ENCODE data around the gene DPP4.
A peak's percentile ranks its signal among the peaks of the same experiment; 100 is the strongest.

The DPP4 gene

GRCh38 chr2:162012565-162013058, 61.4 kb downstream of the DPP4 start:
- H3K36me3 Mint-ChIP-seq (ENCODE audit: low read depth) = no peaks in the 10 kb centered on the region
- no peak overlapping the region for H3K27ac Mint-ChIP-seq
- DNase-seq = no peak
- no peaks in the 10 kb centered on the region for H3K4me1 Mint-ChIP-seq
- H3K9me3 Mint-ChIP-seq = no peaks in the 10 kb centered on the region
- no peaks in the 10 kb centered on the region for H3K27me3 Mint-ChIP-seq (ENCODE audit: low read depth, poor library complexity)
- TF ChIP-seq CTCF (IDR thresholded peaks at IDR 0.05) = no peak
- no peak overlapping the region for H3K4me3 Mint-ChIP-seq

GRCh38 chr2:162011706-162012564, 62.1 kb downstream of the DPP4 start:
- H3K36me3 Mint-ChIP-seq (ENCODE audit: low read depth) = no peaks in the 10 kb centered on the region
- H3K27ac Mint-ChIP-seq = no peak overlapping the region
- no peak overlapping the region for H3K4me3 Mint-ChIP-seq
- no peak for DNase-seq
- no peak for TF ChIP-seq CTCF (IDR thresholded peaks at IDR 0.05)
- no peaks in the 10 kb centered on the region for H3K9me3 Mint-ChIP-seq
- H3K27me3 Mint-ChIP-seq (ENCODE audit: low read depth, poor library complexity) = no peaks in the 10 kb centered on the region
- no peaks in the 10 kb centered on the region for H3K4me1 Mint-ChIP-seq

- H3K4me3 Mint-ChIP-seq = no peak overlapping the region
- DNase-seq = no peak
- H3K27ac Mint-ChIP-seq = no peak overlapping the region
- H3K27me3 Mint-ChIP-seq (ENCODE audit: low read depth, poor library complexity) = no peaks in the 10 kb centered on the region
- no peak for TF ChIP-seq CTCF (IDR thresholded peaks at IDR 0.05)
- H3K9me3 Mint-ChIP-seq = no peaks in the 10 kb centered on the region
- H3K4me1 Mint-ChIP-seq = no peaks in the 10 kb centered on the region
- H3K36me3 Mint-ChIP-seq (ENCODE audit: low read depth) = no peaks in the 10 kb centered on the region
These were observed 64.5 kb downstream of the DPP4 start for GRCh38 chr2:162009543-162009942.

GRCh38 chr2:162007447-162008040, 66.5 kb downstream of the DPP4 start:
- H3K4me3 Mint-ChIP-seq = no peak overlapping the region
- no peaks in the 10 kb centered on the region for H3K36me3 Mint-ChIP-seq (ENCODE audit: low read depth)
- TF ChIP-seq CTCF (IDR thresholded peaks at IDR 0.05) = peak; percentile 58
- H3K4me1 Mint-ChIP-seq = no peaks in the 10 kb centered on the region
- DNase-seq = no peak
- no peaks in the 10 kb centered on the region for H3K9me3 Mint-ChIP-seq
- H3K27ac Mint-ChIP-seq = no peak overlapping the region
- peaks cover 3% of the 10 kb centered on the region for H3K27me3 Mint-ChIP-seq (ENCODE audit: low read depth, poor library complexity)

- no peaks in the 10 kb centered on the region for H3K4me1 Mint-ChIP-seq
These were observed 67.7 kb downstream of the DPP4 start for GRCh38 chr2:162006337-162006736.

More at GRCh38 chr2:162006337-162006736, 67.7 kb downstream of the DPP4 start:
- no peak for TF ChIP-seq CTCF (IDR thresholded peaks at IDR 0.05)
- H3K27me3 Mint-ChIP-seq (ENCODE audit: low read depth, poor library complexity) = peaks cover 6% of the 10 kb centered on the region
- H3K36me3 Mint-ChIP-seq (ENCODE audit: low read depth) = no peaks in the 10 kb centered on the region
- H3K9me3 Mint-ChIP-seq = no peaks in the 10 kb centered on the region
- H3K4me3 Mint-ChIP-seq = no peak overlapping the region
- H3K27ac Mint-ChIP-seq = no peak overlapping the region
- no peak for DNase-seq
